GM23248 (cell line): ENCODE measurements around the gene CACNA2D1.

ENCODE experiments used
- EZH2 ChIP-seq: fragments of 200-600 bp; sonication (generic); IDR thresholded peaks from 2 replicates; pipeline ENCODE4 v1.6.1; 2018; ENCODE audit warnings: antibody characterized with exemption, mild to moderate bottlenecking; ENCODE audit not compliant: insufficient read depth, poor library complexity, severe bottlenecking
- EZH2phosphoT487 ChIP-seq: fragments of 200-600 bp; sonication (generic); IDR thresholded peaks from 2 replicates; pipeline ENCODE4 v1.6.1; 2018; ENCODE audit warnings: antibody characterized with exemption, moderate library complexity, mild to moderate bottlenecking, low read depth; ENCODE audit not compliant: insufficient read depth

DNA sequence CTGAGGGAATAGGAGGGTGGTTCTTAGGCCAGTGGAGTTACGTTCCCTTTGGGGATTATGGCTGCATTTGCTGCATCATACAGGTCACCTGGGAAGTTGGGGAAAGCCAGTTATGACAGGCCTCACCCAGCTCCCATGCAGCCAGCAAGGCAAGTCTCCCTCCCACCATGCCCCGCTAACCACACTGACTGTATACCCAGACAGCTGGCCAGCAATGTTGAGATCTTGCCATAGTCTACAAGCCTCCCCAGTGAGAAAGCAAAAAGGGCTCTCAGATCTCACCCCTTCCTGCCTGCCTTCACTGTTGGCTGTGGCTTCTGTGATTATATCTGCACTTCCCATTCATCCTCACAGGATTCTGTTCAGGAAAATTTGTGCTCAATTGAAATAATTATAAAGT is 540.5 kb downstream of the CACNA2D1 start:
- TF ChIP-seq EZH2: no peak
- no peak for TF ChIP-seq EZH2phosphoT487
